Motor neuron (in vitro differentiated cells): ENCODE results near the gene PUM1. TPM values are rescaled to one million over a fixed set of nuclear protein-coding genes. Genes with fewer than 3 reads are reported as not detected.
A peak's percentile ranks its signal among the peaks of the same experiment; 100 is the strongest.

Source experiments
- ATAC-seq, 8 experiments: fragments of 200-7000 bp; cut with Tn5 transposase; replicated peaks in 6 of 8; 2 replicates each; pipeline ENCODE4 v1.8.0; 2021; ENCODE audit warnings: mild to moderate bottlenecking in 8 of 8, moderate library complexity in 8 of 8
- H3K27ac ChIP-seq, 2 donors: fragments of 250-450 bp; sonication (Bioruptor Pico); 2 replicates each; pipeline ENCODE4 v1.9.0; 2021; ENCODE audit warnings: antibody characterized with exemption in 2 of 2, mild to moderate bottlenecking in 2 of 2, moderate library complexity in 1 of 2
- H3K4me1 ChIP-seq, 2 donors: fragments of 250-450 bp; sonication (Bioruptor Pico); replicated peaks in 1 of 2; 2 replicates each; pipeline ENCODE4 v1.6.1; 2021; ENCODE audit warnings: antibody characterized with exemption in 2 of 2, mild to moderate bottlenecking in 2 of 2, moderate library complexity in 1 of 2
- H3K4me3 ChIP-seq, 5 donors: fragments of 250-450 bp; sonication (Bioruptor Pico); 2 replicates each; pipeline ENCODE4 v1.9.0; 2021; ENCODE audit warnings: antibody characterized with exemption in 5 of 5, mild to moderate bottlenecking in 5 of 5, moderate library complexity in 4 of 5
- WGBS, 10 experiments: fragments of 450-650 bp; shearing (Covaris generic); methylation state at CpG; one replicate each; pipeline ENCODE4 v1.0.0; 2022; 5-methylcytosine and 5-hydroxymethylcytosine counted together
- in situ Hi-C, 9 experiments: fragments of 400-800 bp; cut with MboI; loops; one replicate each; pipeline ENCODE4 v1.15.0; 2021; ENCODE audit warnings: low sequenced_read_pairs in 9 of 9, low pct_unique_long_range_greater_than_20kb in 2 of 9; ENCODE audit not compliant: unreplicated experiment in 9 of 9
- total RNA-seq, 8 experiments: library from RNA; unstranded; fragments of 300-600 nt; gene quantifications; 2 replicates each; pipeline versions ENCODE4 v1.2.3 to v1.2.4, GENCODE V29; 2022

PUM1 gene
- total RNA-seq, 8 experiments from 2014 or later, result 62.3 to 123 (median 87.5) TPM

GRCh38 chr1:31012210-31012924 lies 53.1 kb downstream of the PUM1 start:
- Histone ChIP-seq H3K4me1 (peaks cover 8 to 15% of the 10 kb centered on the region in 2 donors), H3K27ac (no peak overlapping the region), H3K4me3 (no peak overlapping the region)
- in situ Hi-C loops, result no loop called here
- no peak for ATAC-seq
- 82 to 100% (median 95%) methylated on average over 3 to 4 of the region's 4 CpGs; no CpG with 5 or more reads in 1 of the 10 experiments for WGBS, 10 experiments

- no peak for ATAC-seq
- H3K4me3 ChIP-seq, result no peak overlapping the region
- WGBS, 10 experiments, result 83 to 100% (median 100%) methylated on average over 1 of the region's 1 CpG; no CpG with 5 or more reads in 1 of the 10 experiments
- in situ Hi-C loops, result no loop called here
- H3K27ac ChIP-seq, result no peak overlapping the region
- peaks cover 15 to 20% of the 10 kb centered on the region in 2 donors for H3K4me1 ChIP-seq
Observed at GRCh38 chr1:31011719-31012118, 53.8 kb downstream of the PUM1 start.

GRCh38 chr1:31010086-31010989 lies 55.2 kb downstream of the PUM1 start:
- H3K4me1 ChIP-seq, result peaks cover 20 to 21% of the 10 kb centered on the region in 2 donors
- 25 to 100% (median 90%) methylated on average over 1 to 6 of the region's 6 CpGs for WGBS, 10 experiments
- no peak overlapping the region for H3K27ac ChIP-seq
- in situ Hi-C loops, result no loop called here
- peak in 7 of 8 experiments; percentile 10 to 68 (median 47) for ATAC-seq
- no peak overlapping the region for H3K4me3 ChIP-seq

GRCh38 chr1:31007462-31007991 lies 58.0 kb downstream of the PUM1 start:
- Histone ChIP-seq H3K27ac (no peak overlapping the region), H3K4me3 (no peak overlapping the region), H3K4me1 (peaks cover 10 to 14% of the 10 kb centered on the region in 2 donors)
- WGBS, 10 experiments, result 20 to 89% (median 58%) methylated on average over 1 to 2 of the region's 2 CpGs; no CpG with 5 or more reads in 2 of the 10 experiments
- in situ Hi-C loops, result no loop called here
- ATAC-seq, result peak in 3 of 8 experiments; percentile 59 to 76 (median 72)

GRCh38 chr1:31006747-31007146 lies 58.8 kb downstream of the PUM1 start:
- in situ Hi-C loops, result no loop called here
- H3K4me1 ChIP-seq, result peaks cover 10 to 14% of the 10 kb centered on the region in 2 donors
- no peak overlapping the region for H3K27ac ChIP-seq
- peak in 2 of 8 experiments; percentile 48 to 74 for ATAC-seq
- H3K4me3 ChIP-seq, result no peak overlapping the region
- 60 to 100% (median 94%) methylated on average over 1 to 2 of the region's 2 CpGs; no CpG with 5 or more reads in 1 of the 10 experiments for WGBS, 10 experiments

GRCh38 chr1:31005617-31006166 lies 59.8 kb downstream of the PUM1 start:
- Histone ChIP-seq H3K4me1 (peaks cover 10 to 14% of the 10 kb centered on the region in 2 donors), H3K4me3 (no peak overlapping the region), H3K27ac (no peak overlapping the region)
- in situ Hi-C loops, result no loop called here
- WGBS, 10 experiments, result 89 to 100% (median 94%) methylated on average over 1 to 6 of the region's 6 CpGs
- ATAC-seq, result no peak

- in situ Hi-C loops, result no loop called here
- 86 to 100% (median 91%) methylated on average over 2 to 3 of the region's 3 CpGs for WGBS, 10 experiments
- Histone ChIP-seq H3K4me1 (peaks cover 10 to 14% of the 10 kb centered on the region in 2 donors), H3K4me3 (no peak overlapping the region), H3K27ac (no peak overlapping the region)
- ATAC-seq, result no peak
Observed at GRCh38 chr1:31005198-31005597, 60.3 kb downstream of the PUM1 start.

- Histone ChIP-seq H3K4me1 (peaks cover 10 to 14% of the 10 kb centered on the region in 2 donors), H3K4me3 (no peak overlapping the region), H3K27ac (no peak overlapping the region)
- ATAC-seq, result no peak
- in situ Hi-C loops, result no loop called here
Observed at GRCh38 chr1:31004231-31004621, 61.3 kb downstream of the PUM1 start.

- Histone ChIP-seq H3K4me1 (peaks cover 10 to 14% of the 10 kb centered on the region in 2 donors), H3K4me3 (no peak overlapping the region), H3K27ac (no peak overlapping the region)
- in situ Hi-C loops, result no loop called here
- no peak for ATAC-seq
- WGBS, 10 experiments, result 31 to 100% (median 89%) methylated on average over 1 to 6 of the region's 6 CpGs; no CpG with 5 or more reads in 1 of the 10 experiments
Observed at GRCh38 chr1:31003613-31004230, 61.8 kb downstream of the PUM1 start.

- WGBS, 10 experiments, result 90 to 100% (median 100%) methylated on average over 1 to 2 of the region's 2 CpGs; no CpG with 5 or more reads in 1 of the 10 experiments
- peaks cover 0 to 3% of the 10 kb centered on the region in 2 donors for H3K4me1 ChIP-seq
- in situ Hi-C loops, result no loop called here
- H3K4me3 ChIP-seq, result no peak overlapping the region
- H3K27ac ChIP-seq, result no peak overlapping the region
- no peak for ATAC-seq
Observed at GRCh38 chr1:31000301-31000700, 65.2 kb downstream of the PUM1 start.

GRCh38 chr1:30998887-30999286 lies 66.6 kb downstream of the PUM1 start:
- Histone ChIP-seq H3K4me3 (no peak overlapping the region), H3K4me1 (peaks cover 0 to 3% of the 10 kb centered on the region in 2 donors), H3K27ac (no peak overlapping the region)
- ATAC-seq, result no peak
- 90 to 100% (median 93%) methylated on average over 1 of the region's 1 CpG; no CpG with 5 or more reads in 6 of the 10 experiments for WGBS, 10 experiments
- in situ Hi-C loops, result no loop called here

- whole genome bisulfite sequencing, 10 experiments, result 83 to 100% (median 98%) methylated on average over 1 to 5 of the region's 5 CpGs
- in situ Hi-C loops, result no loop called here
- no peak for ATAC-seq
- Histone ChIP-seq H3K4me1 (peaks cover 0 to 3% of the 10 kb centered on the region in 2 donors), H3K27ac (no peak overlapping the region), H3K4me3 (no peak overlapping the region)
Observed at GRCh38 chr1:30998171-30998570, 67.3 kb downstream of the PUM1 start.
